GM12891 (cell line): Measurements from ENCODE around the gene PCSK5.

Experiments
- POLR2A ChIP-seq: IDR thresholded peaks from 2 replicates; pipeline ENCODE4 v1.6.1; 2011; ENCODE audit warnings: low read depth, low read length, control low read depth
- POLR2AphosphoS5 ChIP-seq: IDR thresholded peaks from 2 replicates; pipeline ENCODE4 v1.6.1; 2011; ENCODE audit warnings: low read depth, low read length, control low read depth

DNA sequence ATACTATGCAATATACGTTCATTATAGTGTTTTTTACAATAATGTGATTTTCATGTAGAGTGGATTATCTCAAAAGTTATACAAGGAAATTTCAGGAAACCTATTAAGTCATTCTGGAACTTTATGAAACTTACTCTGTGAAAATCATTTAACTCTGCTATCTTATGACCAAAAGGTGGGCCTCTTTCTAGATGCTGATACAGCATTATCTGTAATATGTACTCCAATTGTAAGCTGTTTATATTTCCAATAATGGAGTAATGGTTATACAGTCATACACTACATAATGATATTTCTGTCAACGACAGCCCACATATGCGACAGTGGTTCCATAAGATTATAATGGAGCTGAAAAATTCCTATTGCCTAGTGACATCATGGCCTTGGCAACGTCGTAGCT, 18.8 kb upstream of the PCSK5 start:
- TF ChIP-seq POLR2AphosphoS5 (no peak), POLR2A (no peak)
